ENCODE results near the gene FGR.
"Not testable (repeated sequence)": the region's sequence is repeated elsewhere in the genome, so short reads cannot be mapped to it uniquely, and the experiment has no call there.

The FGR gene

DNA sequence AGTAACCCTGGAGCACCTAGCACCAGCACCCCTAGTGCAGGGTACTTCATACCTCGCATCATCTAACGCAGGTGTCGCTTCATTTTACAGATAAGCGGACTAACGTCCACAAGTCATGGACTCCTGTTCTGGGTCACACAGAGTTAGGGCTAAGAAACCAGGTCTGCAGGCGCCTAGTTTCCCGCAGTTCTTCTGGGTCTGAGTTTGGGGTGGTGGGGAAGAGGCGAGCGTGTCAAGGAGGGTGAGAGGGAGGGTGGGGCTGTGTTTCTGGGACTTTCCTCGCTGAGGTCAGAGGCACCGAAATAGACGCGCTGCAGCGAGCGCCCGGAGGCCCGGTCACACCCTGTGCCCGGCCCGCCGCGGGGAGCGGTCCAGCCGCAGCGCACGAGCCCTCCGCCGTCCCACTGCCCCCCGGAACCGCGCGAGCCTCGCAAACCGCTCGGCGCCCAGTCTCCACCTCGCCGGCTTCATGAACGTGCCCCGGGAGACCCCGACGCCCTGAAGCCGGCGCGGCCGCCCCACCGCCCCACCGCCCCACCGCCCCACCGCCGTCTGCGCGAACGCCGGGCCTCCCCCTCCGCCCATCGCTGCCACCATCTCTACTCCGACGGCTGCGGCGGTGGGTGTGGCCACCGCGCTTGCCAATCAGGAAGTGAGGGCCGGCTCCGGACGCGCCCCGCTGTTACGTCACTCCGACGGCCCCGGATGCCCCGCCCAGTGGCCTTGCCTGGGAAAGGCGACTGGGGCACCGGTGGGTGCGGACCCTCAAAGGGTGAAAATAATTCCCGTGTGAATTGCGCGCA, 24.7 kb upstream of the FGR start:
- DNase-seq = peak; percentile 96

- peak; percentile 73 for DNase-seq
Observed at GRCh38 chr1:27658951-27659496, 24.0 kb upstream of the FGR start.

DNA sequence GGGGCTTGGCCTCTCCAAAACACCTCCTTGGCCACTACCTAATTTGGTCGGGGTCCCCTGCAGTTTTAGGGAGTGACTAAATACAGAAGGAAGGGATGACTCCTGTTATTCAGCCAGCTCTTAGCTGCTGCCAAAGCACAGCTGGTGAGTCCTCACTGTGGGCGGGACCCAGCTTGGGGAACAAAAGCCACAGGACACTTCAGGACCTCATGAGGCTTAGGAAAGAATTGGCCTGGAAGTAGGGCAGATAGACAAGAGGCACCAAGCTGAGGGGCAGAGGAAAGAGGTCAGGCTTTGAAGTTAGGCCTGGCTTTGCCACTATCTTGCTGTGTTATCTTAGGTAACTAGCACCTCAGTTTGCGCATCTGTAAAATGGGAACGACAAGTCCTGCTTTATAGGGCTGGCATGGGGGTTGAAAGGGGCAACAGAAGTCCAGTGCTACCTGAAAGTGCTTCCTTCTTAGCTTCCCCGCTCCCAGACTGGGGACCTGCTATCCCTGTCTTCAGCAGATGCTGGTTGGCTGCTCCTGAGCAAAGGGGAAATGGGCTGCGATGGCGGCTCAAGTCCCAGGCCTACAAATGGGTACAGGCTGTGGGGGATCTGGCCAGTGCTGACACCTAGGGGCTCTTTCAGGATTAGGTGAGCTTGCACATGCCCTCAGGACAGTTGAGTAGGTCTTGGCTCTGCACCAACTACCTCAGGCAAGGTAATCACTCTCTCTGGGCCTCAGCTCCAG, 21.3 kb upstream of the FGR start:
- DNase-seq = no peak

- no peak for DNase-seq
Observed at GRCh38 chr1:27655151-27655937, 20.4 kb upstream of the FGR start.

GRCh38 chr1:27652111-27652864, 17.3 kb upstream of the FGR start:
- no peak for DNase-seq

DNA sequence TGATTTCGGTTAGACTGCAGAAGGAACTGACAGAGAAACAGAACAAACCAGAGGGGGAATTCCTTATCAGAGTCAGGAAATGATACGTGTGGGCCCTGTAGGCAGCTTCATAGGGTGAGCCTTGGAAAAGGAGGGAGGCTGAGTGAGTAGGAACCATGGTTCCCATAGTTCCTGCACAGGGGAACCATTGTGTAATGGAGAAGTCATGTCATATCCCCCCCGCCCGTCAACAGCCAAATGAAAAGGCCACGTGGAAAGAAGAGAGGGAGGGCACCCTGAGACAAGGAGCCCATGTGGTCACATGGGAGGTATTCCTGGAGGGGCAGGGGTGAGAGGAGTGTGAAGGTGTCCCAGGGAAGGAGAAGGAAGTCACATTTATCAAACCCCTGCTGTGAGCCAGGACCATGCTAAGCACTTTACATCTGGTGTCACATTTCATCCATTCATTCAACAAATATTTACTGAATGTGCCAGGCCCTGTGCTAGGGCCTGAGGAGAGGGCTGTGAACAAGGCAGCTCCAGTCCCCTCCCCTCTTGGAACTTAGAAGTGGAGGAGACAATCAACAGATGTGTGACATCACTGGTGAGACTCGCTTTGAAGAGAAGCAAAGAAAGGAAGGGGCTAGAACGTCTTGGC, 15.7 kb upstream of the FGR start:
- DNase-seq = no peak

DNA sequence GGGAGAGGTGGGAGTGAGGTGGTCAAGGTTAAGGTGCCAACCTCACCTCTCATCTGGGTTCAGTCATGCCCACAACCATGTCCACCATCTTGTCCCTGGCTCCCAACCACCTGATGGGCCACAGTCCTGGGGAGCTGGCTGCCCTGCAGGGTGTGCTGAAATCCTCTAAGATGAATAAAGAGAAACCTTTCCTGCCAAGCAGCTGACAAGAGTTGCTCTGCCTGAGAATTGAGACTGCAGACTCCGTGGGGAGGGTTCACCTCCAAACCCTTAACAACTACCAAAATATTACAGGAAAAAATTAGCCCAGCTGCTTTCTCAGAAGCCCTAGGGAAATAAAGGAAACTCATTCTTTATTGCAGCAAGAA, 15.2 kb upstream of the FGR start:
- DNase-seq = no peak

DNA sequence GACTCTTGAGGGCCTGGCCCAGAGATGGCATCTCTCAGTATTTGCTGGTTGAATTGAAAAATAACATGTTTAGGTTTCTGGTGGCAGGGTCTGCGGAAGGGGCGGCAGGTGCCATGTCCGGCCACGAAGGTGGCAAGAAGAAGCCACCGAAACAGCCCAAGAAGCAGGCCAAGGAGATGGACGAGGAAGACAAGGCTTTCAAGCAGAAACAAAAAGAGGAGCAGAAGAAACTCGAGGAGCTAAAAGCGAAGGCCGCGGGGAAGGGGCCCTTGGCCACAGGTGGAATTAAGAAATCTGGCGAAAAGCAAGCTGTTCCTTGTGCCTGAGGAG, 14.3 kb upstream of the FGR start:
- DNase-seq = no peak

DNA sequence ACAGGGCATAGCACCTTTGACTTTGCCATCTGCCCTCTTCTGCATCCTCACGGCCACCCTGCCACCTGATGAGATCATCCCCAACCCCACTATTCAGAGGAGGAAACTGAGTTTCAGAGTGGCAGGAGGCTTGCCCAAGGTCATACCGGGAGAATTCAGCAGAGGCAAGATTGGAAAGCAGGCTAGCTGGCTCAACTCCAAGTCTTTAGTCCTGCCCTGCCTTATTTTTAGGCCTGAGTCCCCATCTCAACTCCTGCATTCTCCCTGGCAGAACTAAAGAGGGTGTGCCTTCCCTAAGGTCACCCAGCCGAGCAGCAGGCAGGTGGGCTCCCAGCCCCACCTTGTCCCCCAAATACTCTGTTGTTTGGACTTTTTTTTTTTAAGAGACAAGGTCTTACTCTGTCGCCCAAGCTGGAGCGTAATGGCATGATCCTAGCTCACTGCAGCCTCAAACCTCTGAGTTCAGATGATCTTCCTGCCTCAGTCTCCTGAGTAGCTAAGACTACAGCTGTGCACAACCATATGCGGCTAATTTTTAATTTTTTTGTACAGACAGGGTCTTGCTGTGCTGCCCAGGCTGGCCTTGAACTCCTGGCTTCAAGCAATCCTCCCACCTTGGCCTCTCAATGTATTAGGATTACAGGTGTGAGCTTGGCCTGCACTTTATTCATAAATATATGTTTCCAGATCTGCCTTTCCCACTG, 13.8 kb upstream of the FGR start:
- no peak for DNase-seq

DNA sequence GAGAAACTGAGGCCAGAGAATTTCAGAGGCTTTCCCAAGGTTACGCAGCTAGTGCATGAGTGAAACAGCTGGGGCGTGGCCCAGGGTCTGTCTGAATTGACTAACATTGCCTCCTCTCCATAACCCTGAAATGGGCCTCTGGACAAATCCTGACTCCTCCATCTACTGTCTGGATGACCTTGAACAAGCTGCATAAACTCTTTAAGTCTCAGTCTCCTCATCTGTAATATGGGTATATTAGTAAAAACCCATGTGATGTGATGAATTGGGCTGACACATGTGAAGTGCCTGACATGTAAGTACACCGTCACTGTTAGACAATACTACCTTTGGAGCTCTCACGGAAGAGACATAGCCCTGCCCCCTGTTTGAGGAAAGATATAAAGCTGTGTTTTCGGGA, 12.3 kb upstream of the FGR start:
- DNase-seq = no peak

DNA sequence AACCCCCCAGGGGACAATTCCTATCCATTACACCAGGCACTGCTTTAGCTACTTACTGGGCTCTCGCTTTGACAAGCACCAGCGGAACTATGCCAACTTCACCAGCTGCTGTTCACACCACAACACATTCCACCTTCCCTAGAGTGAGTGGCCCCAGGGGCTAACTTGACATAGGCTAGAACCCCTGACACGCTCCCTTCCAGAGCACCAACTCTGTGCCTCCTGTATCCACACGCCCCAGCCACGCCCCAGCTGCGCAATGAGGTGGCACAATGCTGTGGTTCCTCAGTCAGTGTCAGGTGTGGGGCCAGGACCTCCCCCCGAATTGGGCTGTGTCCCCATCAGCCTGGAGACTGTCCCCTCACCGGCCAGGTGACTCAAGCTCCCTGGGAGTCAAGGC, 11.7 kb upstream of the FGR start:
- no peak for DNase-seq

GRCh38 chr1:27645071-27645415, 10.1 kb upstream of the FGR start:
- no peak for DNase-seq

DNA sequence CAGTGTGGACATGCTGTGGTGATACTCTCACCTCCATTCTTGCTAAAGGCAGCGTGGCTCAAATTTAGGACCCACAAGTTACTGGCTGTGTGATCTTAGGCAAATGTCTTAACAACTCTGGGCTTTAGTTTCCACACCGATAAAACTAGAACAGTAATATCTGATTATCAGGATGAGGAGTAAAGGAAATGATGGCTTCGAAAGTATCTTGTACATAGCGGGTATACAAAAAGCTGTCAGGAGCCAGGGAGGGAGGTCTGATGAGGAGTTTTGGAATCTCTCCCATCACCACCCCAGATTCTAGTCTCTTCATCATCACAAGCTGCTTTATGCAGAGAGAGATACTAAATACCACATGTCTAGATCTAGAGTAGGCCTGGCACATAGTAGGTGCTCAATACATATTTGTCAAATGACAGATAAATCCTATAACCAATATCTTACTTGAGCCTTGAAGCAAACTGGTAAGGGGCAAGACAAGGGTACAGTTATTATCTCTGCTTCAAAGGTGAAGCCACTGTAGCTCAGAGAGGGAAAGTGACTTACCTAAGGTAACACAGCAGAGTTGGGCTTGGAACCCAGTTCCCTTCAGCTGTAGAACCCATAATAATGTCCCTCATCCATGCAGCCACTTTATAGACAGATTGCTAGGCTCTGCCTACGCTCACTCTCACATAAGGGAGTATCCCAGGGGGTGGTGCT, 9.5 kb upstream of the FGR start:
- no peak for DNase-seq

GRCh38 chr1:27643600-27644368, 8.8 kb upstream of the FGR start:
- DNase-seq = peak; percentile 87

DNA sequence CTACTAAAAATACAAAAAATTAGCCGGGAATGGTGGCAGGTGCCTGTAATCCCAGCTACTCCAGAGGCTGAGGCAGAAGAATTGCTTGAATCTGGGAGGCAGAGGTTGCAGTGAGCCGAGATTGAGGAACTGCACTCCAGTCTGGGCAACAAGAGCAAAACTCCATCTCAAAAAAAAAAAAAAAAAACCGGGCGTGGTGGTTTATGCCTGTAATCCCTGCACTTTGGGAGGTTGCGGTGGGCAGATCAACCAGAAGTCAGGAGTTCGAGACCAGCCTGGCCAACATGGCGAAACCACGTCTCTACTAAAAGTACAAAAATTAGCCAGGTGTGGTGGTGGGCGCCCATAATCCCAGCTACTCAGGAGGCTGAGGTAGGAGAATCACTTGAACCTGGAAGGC, 5.5 kb upstream of the FGR start:
- not testable (repeated sequence) for DNase-seq

DNA sequence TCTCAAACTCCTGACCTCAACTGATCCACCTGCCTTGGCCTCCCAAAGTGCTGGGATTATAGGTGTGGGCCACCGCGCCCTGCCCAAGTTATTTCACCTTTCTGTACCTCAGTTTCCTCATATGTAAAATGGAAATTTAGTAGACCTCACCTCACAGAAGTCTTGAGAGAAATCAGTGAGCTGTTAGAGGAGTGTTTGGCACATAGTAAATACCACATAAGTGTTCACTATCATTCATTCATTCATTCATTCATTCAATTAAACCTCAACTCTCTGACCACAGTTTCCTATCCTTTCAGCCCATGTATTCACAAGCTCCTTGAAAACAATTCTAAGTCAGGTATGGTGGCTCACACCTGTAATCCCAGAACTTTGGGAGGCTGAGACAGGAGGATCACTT, 3.8 kb upstream of the FGR start:
- no peak for DNase-seq

DNA sequence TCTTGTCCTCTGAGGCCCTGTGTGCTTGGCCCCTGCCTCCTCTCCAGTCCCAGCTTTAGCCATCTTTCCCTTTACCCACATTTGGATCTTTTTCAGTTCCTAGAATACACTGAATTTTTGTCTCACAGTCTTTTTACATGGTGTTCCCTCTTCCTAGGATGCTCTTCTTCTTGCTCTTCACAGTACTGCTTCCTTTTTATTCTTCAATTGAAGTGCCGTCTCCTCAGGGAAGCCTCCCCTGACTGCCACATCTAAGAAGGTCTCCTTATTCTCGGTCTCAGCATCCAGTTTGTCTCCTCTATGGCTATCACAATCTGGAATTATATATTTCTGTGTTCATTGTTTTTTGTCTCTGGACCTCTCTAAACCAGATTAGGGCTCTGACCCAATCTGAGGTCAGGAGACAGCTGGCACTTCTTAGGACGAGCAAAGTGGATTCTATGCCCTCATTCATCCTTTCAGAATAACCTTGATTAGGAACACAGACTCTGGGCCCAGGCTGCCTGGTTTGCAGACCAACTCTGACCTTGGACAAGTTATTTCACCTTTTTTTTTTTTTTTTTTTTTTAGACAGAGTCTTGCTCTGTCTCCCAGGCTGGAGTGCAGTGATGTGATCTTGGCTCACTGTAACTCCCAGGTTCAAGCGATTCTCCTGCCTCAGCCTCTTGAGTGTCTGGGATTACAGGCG, 3.2 kb upstream of the FGR start:
- DNase-seq = no peak

- DNase-seq = no peak
Observed at GRCh38 chr1:27635396-27636142, 584 bp upstream of the FGR start.

Data from activated effector memory CD4-positive, alpha-beta T cell treated with anti-CD3 and anti-CD28 coated beads, Interleukin-2, amount 50 U/mL, for 16 hours (primary cell).